ENCODE results near the gene MAST2.

The MAST2 gene

DNA sequence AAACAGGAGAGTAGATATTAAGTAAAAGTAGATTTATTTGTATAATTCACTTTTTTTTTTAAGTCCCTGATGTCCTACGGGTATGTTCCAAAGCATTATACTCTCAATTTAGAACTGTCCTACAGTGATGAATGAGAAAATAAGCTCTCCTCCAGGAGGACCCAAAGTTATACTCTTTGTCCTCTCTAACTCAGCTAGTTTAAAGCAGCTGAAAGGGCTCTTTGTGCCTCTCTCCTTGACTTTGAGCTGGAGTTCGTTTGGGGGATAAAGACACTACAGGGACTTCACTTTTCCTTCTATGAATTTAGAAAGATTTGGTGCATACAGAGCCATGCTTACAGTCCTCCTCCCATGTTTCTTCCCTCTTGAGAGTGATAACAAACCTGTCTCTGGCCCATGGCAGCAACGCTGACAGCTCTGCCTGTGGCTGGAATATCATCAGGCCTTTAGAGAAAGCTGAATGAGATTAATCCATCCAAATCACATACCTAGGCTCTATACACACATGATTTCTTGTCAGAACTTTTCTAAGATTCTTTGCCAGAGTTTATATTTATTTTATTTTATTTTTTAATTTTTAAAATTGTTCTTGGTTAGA lies 194.7 kb downstream of the MAST2 start:
- no peak for DNase-seq

DNA sequence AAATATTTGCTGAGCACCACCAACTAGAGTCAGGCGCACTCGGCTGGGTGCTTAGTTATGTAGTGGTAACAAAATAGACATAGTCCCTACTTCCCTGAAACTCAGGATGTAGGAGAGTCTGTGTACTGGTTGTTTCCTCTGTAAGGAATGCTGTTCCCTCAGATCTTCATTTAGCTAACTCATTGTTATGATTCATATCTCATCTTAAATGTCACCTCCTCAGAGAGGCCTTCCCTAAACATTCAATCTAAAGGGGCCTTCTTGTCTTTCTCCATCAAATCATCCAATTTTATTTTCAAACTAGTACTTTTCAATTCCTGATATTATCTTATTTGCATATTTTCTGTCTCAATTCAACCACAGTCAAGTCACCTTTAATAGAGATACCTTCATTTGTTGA lies 196.1 kb downstream of the MAST2 start:
- DNase-seq, result no peak

DNA sequence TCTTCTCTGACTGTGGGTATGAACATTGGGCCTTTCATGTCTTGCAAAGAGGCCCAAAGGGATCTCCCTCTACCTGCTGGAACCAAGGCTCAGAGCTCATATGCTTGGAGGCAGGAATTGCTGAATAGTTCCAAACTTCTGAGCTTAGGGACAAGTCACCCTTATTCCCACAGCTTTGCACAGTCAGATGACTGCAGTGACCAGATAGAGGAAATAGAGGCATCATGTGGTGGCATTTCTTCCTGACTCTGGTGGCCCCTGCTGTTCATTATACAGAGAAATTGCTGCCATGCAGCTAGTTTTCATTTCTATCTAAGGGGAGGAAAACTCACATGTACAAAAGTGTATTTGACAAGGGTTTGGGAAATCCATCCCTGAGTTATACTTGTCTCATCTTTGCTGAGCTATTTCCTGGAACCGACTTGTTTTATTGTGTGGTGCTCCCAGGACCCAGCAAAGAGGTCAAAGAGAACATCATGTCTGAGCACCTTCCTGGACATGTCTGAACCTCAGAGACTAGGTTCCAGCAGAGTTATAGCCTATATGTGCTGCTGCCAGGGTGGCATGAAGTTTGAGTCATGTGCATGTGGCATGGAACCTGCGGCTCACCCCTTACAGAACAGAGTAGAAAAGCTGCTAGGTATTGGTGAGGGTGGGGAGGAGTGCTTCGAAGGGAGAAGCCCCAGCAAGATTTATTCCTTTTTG lies 197.8 kb downstream of the MAST2 start:
- DNase-seq, result no peak

DNA sequence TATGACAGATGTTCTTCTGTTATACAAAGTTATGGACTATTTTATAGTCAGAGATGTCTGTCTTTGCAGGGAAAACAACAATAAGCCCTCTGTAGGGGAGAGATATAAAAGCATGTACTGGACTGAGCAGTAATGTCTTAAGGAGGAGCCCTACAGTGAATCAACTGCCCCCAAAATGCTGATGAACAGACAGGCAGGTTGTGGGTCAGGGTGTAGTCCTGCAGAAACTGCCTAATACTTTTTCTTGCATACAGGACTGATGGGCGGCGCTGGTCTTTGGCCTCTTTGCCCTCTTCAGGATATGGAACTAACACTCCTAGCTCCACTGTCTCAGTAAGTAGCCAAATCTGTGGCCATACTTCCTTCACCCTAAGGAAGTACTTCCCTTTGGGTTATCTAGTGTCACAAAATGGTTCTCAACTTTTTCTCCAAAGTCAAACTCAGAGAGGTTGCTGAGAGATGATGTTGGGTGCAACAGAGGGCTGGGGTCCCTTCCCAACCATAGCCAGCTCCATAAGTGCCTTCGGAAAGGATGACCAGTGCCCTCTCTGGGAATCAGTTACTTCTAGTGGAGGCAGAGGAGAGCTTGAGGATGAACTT lies 199.2 kb downstream of the MAST2 start:
- no peak for DNase-seq

DNA sequence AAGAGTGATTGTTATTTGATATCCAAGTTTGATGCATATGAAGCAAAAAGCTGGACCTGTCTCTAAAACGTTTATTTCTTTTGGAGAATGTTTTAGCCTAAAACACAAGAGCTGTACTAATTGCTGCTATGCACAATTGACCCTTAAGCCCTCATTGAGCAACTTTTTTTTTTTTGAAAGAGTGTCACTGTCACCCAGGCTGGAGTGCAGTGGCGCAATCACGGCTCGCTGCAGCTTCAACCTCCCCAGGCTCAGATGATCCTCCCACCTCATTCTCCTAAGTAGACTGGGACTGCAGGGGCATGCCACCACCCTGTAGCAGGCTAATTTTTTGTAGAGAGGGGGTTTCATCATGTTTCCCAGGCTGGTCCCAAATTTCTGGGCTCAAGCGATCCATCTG lies 199.9 kb downstream of the MAST2 start:
- DNase-seq, result no peak

DNA sequence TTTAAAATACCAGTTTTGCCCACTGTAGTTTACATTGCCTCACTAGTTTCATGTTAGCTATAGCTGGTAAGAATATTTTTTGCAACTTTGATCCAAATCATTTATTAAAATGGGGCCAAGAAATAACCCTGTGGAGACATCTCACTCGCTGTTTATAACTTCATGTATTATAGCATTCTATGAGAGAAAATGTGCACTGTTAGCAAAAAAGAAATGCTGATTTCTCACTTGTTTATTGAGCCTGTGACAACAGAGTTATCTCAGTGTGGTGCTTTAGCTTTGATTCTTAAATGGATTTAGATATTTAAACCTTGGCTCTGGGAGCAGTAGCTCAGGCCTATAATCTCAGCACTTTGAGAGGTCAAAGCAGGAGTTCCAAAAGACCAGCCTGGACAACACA lies 201.1 kb downstream of the MAST2 start:
- no peak for DNase-seq

DNA sequence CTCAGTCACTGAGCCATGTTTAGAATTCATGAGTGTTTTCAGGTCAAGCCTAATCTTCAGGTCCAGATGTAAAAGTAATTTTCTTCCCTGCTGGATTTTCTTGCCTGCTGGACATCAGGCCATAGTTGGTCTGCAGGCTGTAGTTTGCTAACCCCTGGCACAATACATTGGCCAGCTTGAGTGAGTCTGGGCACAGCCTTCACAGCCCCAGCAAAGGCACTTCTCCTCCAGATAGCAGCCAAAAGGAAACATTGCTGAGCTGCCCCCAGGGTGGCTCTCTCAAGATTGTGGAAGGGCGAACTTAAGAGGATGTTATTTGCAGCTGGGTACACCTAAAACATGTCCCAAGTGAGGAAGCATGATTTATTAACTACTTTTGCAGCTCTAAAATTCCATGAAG lies 202.2 kb downstream of the MAST2 start:
- no peak for DNase-seq

DNA sequence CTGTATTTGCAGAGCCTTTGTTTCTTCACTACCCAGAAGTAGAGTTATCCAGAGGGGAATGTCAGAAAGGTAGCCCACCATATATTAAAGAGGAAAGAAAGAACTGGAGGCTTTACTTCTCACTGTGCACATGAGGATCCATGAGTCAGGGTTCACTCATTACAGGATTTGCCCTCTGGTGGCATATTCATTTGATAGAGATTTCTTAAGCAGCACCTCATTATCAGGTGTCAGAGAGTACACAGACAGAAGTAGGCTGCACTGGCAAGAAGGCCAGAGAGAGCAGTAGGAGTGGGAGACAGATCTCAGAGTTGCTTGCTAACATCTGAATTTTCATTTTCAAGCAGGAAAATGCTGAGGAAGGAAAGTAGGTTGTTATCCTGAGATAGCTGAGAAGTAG lies 205.2 kb downstream of the MAST2 start:
- no peak for DNase-seq

DNA sequence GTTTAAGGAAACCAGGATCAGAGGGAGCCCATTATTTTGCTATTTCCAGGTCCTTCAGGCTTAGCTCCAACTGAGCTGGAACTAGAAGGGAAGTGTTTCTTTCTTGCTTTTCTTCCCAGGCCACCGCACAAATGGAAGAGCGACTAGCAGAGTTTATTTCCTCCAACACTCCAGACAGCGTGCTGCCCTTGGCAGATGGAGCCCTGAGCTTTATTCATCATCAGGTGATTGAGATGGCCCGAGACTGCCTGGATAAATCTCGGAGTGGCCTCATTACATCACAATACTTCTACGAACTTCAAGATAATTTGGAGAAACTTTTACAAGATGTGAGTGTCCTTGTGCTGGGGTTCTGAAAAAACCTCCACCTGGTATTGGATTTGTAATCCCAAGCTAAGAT lies 207.2 kb downstream of the MAST2 start:
- no peak for DNase-seq

DNA sequence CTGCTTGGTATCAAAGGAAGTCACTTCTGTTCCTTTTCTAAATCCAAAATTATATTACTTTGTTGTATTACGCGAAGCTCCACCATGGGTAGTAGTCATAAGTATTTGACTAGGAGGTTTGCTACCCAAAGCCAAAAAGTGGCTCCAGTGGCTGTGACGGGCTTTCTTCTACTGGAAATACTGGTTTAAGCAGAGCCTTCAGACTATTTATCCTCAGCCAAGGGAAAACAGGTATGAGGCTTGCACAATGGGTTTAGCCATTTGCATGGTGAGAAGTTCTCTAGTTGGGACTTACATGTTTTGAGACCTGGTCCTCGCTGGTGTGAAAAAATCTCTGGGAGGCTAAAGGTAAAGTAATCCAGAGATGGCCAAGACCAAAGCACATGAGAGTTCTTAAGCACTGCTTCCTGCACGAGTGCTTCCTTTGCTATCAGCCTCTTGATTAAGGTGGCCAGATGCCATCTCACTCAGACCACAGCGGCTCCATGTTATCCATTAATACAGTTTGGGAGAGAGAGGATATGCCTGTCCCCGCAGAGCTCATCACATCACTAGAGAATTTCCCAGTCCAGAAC lies 207.8 kb downstream of the MAST2 start:
- DNase-seq, result no peak

DNA sequence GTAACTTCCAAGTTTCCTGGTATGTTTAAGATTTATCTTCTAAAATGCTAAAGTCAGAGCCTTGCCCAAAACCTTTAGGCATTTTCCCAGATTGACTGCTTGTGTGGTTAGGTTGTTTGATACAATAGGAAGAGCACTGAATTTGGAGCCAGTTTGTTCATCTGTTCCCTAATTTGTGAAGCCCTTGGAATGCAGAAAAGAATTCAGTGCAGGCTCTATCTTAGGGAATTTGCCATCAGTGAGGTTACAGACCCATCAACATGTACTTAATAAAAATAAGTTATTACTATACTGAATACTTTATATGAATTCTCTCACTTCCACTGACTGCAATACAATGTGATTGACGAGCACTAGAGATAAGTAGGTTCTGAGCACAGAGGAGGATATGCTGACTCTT lies 208.8 kb downstream of the MAST2 start:
- DNase-seq, result no peak

DNA sequence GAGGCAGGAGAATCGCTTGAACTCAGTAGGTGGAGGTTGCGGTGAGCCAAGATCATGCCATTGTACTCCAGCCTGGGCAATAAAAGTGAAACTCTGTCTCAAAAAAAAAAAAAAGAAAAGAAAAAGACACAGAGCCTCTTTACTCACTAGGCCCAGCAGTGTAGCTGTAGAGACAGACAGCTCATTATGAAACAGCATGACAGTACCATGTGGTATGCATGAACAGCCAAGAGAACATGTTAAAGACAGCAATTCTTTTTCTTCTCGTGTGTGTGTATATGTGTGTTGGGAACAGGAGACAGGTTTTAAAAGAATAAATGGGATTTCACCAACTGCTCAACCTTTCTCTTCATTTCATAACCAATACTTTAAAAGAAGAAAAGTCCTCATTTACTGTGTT lies 210.2 kb downstream of the MAST2 start:
- DNase-seq, result no peak

DNA sequence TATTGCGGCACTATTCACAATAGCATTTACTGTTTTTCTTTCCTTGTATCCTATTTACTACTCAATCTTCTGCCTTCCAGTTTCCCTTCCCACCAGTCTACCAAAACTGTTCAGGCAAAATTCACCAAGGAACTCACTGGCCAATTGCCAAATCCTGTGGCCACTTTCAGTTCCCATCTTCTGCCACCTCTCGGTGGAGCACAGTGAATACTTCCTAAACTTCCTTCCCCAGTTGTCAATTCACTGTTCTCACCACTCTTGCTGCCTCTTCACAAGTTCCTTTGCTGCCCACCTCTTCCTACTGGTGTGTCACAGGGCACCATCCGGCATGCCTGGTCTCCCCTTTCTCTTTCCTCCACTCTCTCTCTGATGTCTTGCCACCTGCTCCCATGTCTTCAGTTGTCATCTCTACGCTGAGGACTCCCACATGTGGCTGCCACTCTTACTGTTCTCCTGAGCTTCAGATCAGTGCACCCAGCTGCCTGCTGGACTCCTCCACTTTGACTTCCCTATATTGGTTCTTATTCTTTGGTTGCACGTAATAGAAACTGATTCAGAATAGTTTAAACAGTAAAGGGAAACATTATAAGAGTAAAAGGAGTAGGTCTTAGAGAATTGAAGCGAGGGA lies 214.6 kb downstream of the MAST2 start:
- DNase-seq, result no peak

DNA sequence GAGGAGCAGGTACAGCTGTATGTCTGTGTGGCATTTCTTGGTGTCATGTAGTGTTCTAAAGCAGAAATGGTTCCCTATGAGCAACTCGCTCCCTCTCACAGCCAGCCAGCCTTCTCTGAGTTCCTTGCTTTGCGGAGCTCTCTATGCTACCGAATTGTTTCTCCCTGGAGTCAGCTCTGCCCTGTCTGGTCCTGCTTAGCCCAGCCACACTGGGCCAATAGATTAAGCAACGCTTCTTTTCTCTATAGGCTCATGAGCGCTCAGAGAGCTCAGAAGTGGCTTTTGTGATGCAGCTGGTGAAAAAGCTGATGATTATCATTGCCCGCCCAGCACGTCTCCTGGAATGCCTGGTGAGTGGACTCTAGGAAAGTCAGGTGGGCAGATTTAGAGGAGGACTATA lies 215.9 kb downstream of the MAST2 start:
- no peak for DNase-seq

DNA sequence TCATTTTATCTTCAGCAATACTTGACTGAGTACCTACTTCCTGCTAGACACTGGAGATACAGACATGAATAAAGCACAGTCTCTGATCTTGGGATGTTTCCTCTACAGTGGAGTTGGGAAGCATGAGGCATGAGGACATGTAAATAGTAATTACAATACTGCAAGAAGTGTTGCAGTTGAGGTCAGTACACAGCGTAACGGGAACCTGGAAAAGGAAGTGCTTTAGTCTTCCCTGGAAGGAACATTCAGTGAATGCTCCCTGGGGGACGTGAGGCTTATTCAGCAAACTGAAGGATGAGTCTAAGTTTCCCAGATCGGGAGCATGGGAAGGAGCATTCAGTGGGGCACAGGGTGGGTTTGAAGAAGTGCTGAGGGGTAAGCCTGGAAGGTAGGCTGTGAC lies 216.6 kb downstream of the MAST2 start:
- DNase-seq, result no peak

DNA sequence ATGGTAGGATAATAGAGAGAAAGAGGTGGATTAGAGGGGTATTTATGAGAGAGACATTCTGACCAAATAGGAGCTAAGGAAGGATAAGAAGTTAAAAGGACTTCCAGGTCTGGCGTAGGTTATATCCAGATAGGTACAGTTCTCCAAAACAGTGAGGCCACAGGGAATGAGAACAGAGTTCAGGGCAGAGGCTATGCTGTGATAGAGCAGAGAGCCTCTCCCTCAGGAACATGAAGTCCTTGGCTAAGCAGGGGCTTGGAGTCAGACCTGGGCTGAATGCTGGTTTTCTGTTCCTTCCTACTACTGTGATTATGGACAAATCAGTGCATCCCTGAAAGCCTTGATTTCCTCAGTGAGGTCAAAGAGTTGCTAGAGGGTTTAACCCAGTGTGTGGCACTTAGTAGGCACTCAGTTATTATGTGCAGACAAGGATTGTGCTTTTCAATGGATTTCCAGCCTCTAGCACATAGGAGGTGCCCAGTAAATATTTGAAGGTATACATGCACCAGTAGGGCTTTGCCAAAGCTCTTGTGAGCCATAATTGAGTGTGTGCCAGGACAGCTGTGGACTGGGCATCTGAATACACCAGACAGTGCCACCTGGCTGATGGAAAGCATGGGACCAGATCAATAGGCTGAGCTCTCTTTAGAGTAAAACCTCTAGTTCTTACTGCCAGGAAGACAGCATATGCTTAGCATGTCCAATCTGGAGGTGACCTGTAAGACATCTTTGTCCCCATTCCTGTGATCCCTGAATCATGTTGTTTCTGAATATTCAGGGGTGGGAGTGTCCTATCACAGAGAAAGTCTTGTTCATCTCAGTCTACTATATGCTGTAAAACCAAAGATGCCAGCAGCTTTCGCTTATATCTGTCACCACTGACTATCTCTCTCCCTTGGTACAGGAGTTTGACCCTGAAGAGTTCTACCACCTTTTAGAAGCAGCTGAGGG lies 217.9 kb downstream of the MAST2 start:
- DNase-seq, result no peak

DNA sequence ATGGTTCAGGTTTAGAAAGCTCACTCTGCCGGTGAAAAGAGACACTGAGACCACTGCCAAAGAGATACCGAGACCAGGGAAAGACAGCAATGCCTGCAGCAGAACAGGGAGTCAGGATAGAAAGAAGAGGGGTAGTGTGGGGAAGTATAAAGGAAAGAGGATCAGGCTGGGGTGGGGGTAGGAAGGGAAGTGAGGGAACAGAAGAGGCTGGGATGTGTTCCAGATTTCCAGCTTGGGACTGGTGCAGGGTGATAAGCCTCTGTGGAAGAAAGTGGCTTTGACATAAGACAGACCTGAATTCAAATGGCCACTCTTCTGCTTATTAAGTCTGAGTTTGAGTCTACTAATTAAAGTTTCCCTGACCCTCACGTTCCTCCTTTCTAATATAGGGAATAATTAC lies 223.1 kb downstream of the MAST2 start:
- no peak for DNase-seq

DNA sequence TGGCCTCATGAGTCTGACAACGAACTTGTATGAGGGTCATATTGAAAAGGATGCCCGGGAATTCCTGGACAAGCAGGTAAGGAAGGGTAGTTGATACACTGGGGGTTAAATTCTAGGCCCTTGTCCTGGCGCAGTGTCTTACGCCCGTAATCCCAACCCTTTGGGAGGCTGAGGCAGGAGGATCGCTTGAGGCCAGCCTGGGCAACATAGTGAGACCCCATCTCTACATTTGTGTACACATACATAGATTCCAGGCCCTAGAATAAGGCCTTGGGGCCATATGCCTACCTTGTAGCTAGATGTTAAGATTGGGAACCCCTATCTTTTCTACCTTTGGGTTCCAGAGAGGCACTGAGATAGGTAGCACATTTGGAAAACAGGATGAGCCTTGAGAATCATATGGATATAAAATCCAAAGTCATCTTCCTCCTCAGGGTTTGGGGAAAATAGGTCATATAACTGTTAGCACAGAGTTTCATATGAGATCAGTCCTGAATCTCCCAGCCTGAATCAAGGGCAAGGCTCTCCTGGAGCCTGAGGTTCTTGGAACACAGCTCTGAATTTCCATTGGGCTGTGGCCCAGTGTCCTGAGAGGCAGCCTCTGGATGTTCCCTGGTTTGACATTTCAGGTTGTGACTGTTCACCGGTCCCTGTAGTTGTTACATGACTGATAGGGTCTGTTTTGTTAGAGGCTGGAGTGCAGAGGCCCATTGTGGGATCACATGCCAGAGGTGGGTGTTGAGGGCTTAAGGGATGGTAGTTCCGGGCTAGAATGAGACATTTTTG lies 224.6 kb downstream of the MAST2 start:
- no peak for DNase-seq

DNA sequence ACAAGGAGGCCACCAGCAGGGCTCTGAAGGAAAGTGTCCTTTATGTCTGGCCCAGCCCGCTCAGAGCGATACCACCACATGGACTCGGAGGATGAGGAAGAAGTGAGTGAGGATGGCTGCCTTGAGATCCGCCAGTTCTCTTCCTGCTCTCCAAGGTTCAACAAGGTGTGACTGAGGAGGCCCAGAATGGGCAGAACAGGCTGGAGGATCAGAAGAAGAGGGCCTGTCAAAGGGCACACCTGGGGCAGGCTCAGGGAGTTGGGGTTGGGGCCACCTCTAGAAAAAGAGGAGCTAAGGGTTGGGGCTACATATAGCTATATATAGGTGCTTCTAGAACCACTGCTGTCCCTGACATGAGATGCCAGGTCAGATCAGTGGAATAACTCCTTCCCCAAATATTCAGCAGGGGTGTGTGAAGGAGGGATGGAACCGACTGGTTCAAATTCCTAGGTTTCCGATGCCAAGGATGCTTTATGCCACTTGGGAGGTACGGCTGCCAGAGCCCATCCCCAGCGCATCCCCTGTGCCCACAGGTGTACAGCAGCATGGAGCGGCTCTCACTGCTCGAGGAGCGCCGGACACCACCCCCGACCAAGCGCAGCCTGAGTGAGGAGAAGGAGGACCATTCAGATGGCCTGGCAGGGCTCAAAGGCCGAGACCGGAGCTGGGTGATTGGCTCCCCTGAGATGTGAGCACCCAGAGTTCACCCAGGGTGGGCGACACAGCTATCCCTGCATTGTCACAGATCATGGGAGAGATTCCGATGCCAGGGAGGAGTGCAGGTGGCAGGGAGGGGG lies 226.9 kb downstream of the MAST2 start:
- no peak for DNase-seq

DNA sequence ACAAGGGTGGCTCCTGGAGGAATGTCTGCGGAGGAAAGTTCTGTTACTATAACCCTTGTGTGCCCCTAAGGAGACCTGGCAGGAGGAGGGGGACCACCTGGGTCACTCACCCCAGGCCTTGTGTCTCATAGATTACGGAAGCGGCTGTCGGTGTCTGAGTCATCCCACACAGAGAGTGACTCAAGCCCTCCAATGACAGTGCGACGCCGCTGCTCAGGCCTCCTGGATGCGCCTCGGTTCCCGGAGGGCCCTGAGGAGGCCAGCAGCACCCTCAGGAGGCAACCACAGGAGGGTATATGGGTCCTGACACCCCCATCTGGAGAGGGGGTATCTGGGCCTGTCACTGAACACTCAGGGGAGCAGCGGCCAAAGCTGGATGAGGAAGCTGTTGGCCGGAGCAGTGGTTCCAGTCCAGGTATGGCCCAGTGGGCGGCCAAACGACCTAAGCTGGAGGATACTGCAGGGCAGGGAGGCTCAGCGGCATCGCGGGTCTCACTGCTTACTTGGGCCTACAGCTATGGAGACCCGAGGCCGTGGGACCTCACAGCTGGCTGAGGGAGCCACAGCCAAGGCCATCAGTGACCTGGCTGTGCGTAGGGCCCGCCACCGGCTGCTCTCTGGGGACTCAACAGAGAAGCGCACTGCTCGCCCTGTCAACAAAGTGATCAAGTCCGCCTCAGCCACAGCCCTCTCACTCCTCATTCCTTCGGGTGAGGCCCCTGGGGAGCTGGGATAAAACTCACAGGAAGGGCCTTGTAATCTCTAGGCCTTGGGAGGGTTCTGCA lies 227.7 kb downstream of the MAST2 start:
- DNase-seq, result no peak

All from activated CD4-positive, alpha-beta T cell treated with anti-CD3 and anti-CD28 coated beads, Interleukin-2, amount 50 U/mL, for 4 hours (primary cell).